GM18526 (cell line): Measurements from ENCODE around the gene ELF2.
A peak's percentile ranks its signal among the peaks of the same experiment; 100 is the strongest.

ENCODE experiments used
- POLR2A ChIP-seq: IDR thresholded peaks from 3 replicates; pipeline ENCODE4 v1.6.1; 2011; ENCODE audit not compliant: insufficient read length; ENCODE audit errors: extremely low read depth

The ELF2 gene

GRCh38 chr4:139126898-139127297, 50.1 kb downstream of the ELF2 start:
- TF ChIP-seq POLR2A = no peak

- no peak for TF ChIP-seq POLR2A
These were observed 53.1 kb downstream of the ELF2 start for GRCh38 chr4:139123910-139124309.

GRCh38 chr4:139118365-139118764, 58.7 kb downstream of the ELF2 start:
- no peak for TF ChIP-seq POLR2A

- TF ChIP-seq POLR2A = no peak
These were observed 61.8 kb downstream of the ELF2 start for GRCh38 chr4:139115226-139115625.

GRCh38 chr4:139112650-139113049, 64.4 kb downstream of the ELF2 start:
- no peak for TF ChIP-seq POLR2A

- no peak for TF ChIP-seq POLR2A
These were observed 68.4 kb downstream of the ELF2 start for GRCh38 chr4:139108567-139109128.

GRCh38 chr4:139099366-139099982, 77.5 kb downstream of the ELF2 start:
- no peak for TF ChIP-seq POLR2A

GRCh38 chr4:139092271-139092670, 84.7 kb downstream of the ELF2 start:
- no peak for TF ChIP-seq POLR2A

- TF ChIP-seq POLR2A = no peak
These were observed 91.9 kb downstream of the ELF2 start for GRCh38 chr4:139085141-139085540.

GRCh38 chr4:139084804-139085093, 92.3 kb downstream of the ELF2 start:
- no peak for TF ChIP-seq POLR2A

GRCh38 chr4:139083956-139084803, 92.8 kb downstream of the ELF2 start:
- peak; percentile 71 for TF ChIP-seq POLR2A

GRCh38 chr4:139083607-139083955, 93.4 kb downstream of the ELF2 start:
- no peak for TF ChIP-seq POLR2A

- peak; percentile 37 for TF ChIP-seq POLR2A
These were observed 94.0 kb downstream of the ELF2 start for GRCh38 chr4:139082750-139083606.

GRCh38 chr4:139078926-139079325, 98.1 kb downstream of the ELF2 start:
- no peak for TF ChIP-seq POLR2A

GRCh38 chr4:139077567-139078355, 99.3 kb downstream of the ELF2 start:
- no peak for TF ChIP-seq POLR2A
